B cell (primary cell): ENCODE results near the gene IGFALS. TPM values are rescaled to one million over a fixed set of nuclear protein-coding genes. Genes with fewer than 3 reads are reported as not detected.

ENCODE experiments used
- ATAC-seq: fragments of 200-7000 bp; cut with Tn5 transposase; one replicate; pipeline ENCODE4 v1.10.0; 2021; ENCODE audit warnings: low read depth, mild to moderate bottlenecking, moderate number of reproducible peaks, moderate library complexity
- CTCF ChIA-PET: fragments of 350-600 bp; sonication (Branson Sonifier 250); formaldehyde crosslinking; loops from one replicate; lab custom pipeline; 2021; ENCODE audit warnings: antibody characterized with exemption, inconsistent platforms; lab: Charles Lee
- POLR2A ChIA-PET: fragments of 350-600 bp; sonication (Branson Sonifier 250); formaldehyde crosslinking; loops from one replicate; lab custom pipeline; 2021; ENCODE audit warnings: antibody characterized with exemption; lab: Charles Lee
- DNase-seq: peaks from one replicate; pipeline ENCODE4 v3.0.0; 2013
- H2AFZ ChIP-seq: 2 replicates; pipeline ENCODE4 v1.6.1; 2012; ENCODE audit warnings: mild to moderate bottlenecking, low read depth, low read length; ENCODE audit not compliant: insufficient read depth, poor library complexity, severe bottlenecking
- H3K27ac ChIP-seq, 2 donors: 1 replicate in 1 of 2; 2 replicates in 1 of 2; pipeline ENCODE4 v1.5.1; 2012 to 2013; ENCODE audit warnings: low read length in 2 of 2, mild to moderate bottlenecking in 2 of 2, moderate library complexity in 1 of 2
- H3K27me3 ChIP-seq, 4 experiments: fragments of 200-600 bp in 1 of 4; sonication (generic) in 1 of 4; replicated peaks in 1 of 4; 1 replicate in 2 of 4; 2 replicates in 2 of 4; pipeline versions ENCODE4 v1.6.1 to v1.7.0; 2013 to 2016; ENCODE audit warnings: low read length in 3 of 4, mild to moderate bottlenecking in 2 of 4, mixed read lengths in 1 of 4, moderate library complexity in 1 of 4; ENCODE audit not compliant: insufficient read depth in 4 of 4, control insufficient read depth in 3 of 4; ENCODE audit errors: control extremely low read depth in 1 of 4
- H3K36me3 ChIP-seq, 2 experiments: replicated peaks in 1 of 2; 1 replicate in 1 of 2; 2 replicates in 1 of 2; pipeline versions ENCODE4 v1.6.1 to v1.7.1; 2013; ENCODE audit warnings: low read length in 1 of 2; ENCODE audit not compliant: insufficient read depth in 2 of 2, control insufficient read depth in 1 of 2; ENCODE audit errors: control extremely low read depth in 1 of 2, extremely low read depth in 1 of 2
- H3K4me1 ChIP-seq, 2 donors: fragments of 200-600 bp in 1 of 2; sonication (generic) in 1 of 2; 1 replicate in 1 of 2; 2 replicates in 1 of 2; pipeline versions ENCODE4 v1.5.1 to v1.6.1; 2013 to 2017; ENCODE audit warnings: low read length in 2 of 2; ENCODE audit not compliant: control insufficient read depth in 2 of 2, insufficient read depth in 2 of 2
- H3K4me2 ChIP-seq: replicated peaks from 2 replicates; pipeline ENCODE3; 2012; ENCODE audit warnings: mild to moderate bottlenecking, low read depth, low read length; ENCODE audit not compliant: poor library complexity, severe bottlenecking
- H3K4me3 ChIP-seq, 5 experiments: fragments of 200-600 bp in 1 of 5; sonication (generic) in 1 of 5; 1 replicate in 3 of 5; 2 replicates in 2 of 5; pipeline versions ENCODE4 v1.5.1 to v1.7.0; 2011 to 2016; ENCODE audit warnings: low read length in 4 of 5, mild to moderate bottlenecking in 4 of 5, low read depth in 2 of 5, control low read depth in 1 of 5, moderate library complexity in 1 of 5; ENCODE audit not compliant: insufficient read depth in 1 of 5; ENCODE audit errors: control extremely low read depth in 1 of 5, extremely low read depth in 1 of 5
- H3K79me2 ChIP-seq: fragments of 200-600 bp; sonication (generic); one replicate; pipeline ENCODE4 v1.6.0; 2016; ENCODE audit warnings: low read length; ENCODE audit not compliant: control insufficient read depth, insufficient read depth
- H3K9ac ChIP-seq: fragments of 200-600 bp; sonication (generic); 2 replicates; pipeline ENCODE4 v1.6.1; 2017; ENCODE audit warnings: mild to moderate bottlenecking, low read length, moderate library complexity
- H3K9me3 ChIP-seq, 3 donors: one replicate each; pipeline versions ENCODE4 v1.6.1 to v1.7.1; 2013; ENCODE audit warnings: low read length in 2 of 3; ENCODE audit not compliant: control insufficient read depth in 2 of 3, insufficient read depth in 1 of 3; ENCODE audit errors: control extremely low read depth in 1 of 3
- H4K20me1 ChIP-seq: 2 replicates; pipeline ENCODE4 v1.6.0; 2012; ENCODE audit warnings: mild to moderate bottlenecking, low read length; ENCODE audit not compliant: insufficient read depth, control insufficient read depth, poor library complexity, severe bottlenecking
- H3K27ac Mint-ChIP-seq: one replicate; pipeline ENCODE4 v1.8.0; 2021; ENCODE audit warnings: mixed read lengths
- H3K27me3 Mint-ChIP-seq: one replicate; pipeline ENCODE4 v1.8.0; 2021; ENCODE audit warnings: mixed read lengths
- H3K4me1 Mint-ChIP-seq: one replicate; pipeline ENCODE4 v1.8.0; 2021; ENCODE audit warnings: mixed read lengths
- H3K4me3 Mint-ChIP-seq: one replicate; pipeline ENCODE4 v1.8.0; 2021; ENCODE audit warnings: mixed read lengths
- H3K9me3 Mint-ChIP-seq: one replicate; pipeline ENCODE4 v1.8.0; 2022; ENCODE audit warnings: mixed read lengths; ENCODE audit not compliant: insufficient read depth
- CTCF ChIP-seq: fragments of 200-600 bp; IDR thresholded peaks from one replicate; pipeline ENCODE4 v1.8.0; 2022; ENCODE audit warnings: antibody characterized with exemption, mild to moderate bottlenecking
- EZH2 ChIP-seq: IDR thresholded peaks from 2 replicates; pipeline ENCODE4 v1.6.1; 2012; ENCODE audit warnings: borderline replicate concordance, low read depth, mild to moderate bottlenecking, moderate library complexity, low read length; ENCODE audit not compliant: insufficient read depth, poor library complexity, severe bottlenecking
- WGBS: methylation state at CpG from one replicate; pipeline ENCODE4 v1.1.5; 2013; ENCODE audit warnings: missing lambda C conversion rate; ENCODE audit not compliant: insufficient coverage; 5-methylcytosine and 5-hydroxymethylcytosine counted together
- intact Hi-C: fragments of 100-400 bp; cut with micrococcal nuclease; formaldehyde crosslinking; loops from one replicate; pipeline ENCODE4 v1.10.0; 2022
- polyA plus RNA-seq: library from polyadenylated mRNA; depleted of rRNA; stranded (reverse); fragments of >200 nt; gene quantifications from 2 replicates; pipeline ENCODE4 v1.2.3, GENCODE V29; 2012
- total RNA-seq, 2 donors: library from RNA; stranded (reverse); fragments of 120-200 nt in 1 of 2; gene quantifications; 1 replicate in 1 of 2; 2 replicates in 1 of 2; pipeline versions ENCODE4 v1.2.3 to v1.2.4, GENCODE V29; 2013 to 2022

Gene IGFALS
- total and polyA plus RNA-seq, 2 donors (not counting 1 experiment from before 2014, with no cell fraction given) = 0.49 TPM; not detected in 1

DNA sequence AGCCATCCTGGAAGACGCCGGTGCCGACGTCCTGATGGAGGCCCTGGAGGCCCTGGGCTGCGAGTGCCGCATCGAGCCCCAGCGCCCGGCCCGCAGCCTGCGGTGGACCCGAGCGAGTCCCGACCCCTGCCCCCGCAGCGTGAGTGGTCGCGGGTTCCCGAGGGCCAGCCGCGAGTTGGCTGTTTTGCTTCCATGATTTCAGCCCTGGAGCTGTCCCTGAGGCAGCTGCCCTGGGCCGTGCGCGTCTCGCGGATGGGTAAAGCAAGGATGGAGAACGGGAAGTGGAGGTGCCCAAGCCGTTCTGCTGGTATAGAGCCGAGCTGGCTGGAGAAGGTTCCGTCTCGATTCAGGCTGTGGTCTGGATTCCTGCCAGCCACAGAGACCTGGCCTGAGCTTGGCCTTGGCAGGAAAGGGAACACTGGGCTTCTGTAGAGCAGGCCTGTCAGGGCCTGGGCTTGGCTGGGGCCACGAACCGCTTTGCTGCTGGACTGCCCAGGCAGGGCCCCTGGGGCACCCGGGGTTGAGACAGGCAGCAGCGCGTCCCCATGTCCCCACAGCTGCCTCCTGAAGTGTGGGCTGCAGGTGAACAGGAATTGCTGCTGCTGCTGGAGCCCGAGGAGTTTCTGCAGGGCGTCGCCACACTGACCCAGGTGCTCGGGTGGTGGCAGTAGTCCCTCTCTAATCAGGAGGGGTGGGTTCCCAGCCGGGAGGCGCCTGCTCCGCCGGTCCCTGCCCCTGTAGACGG lies 19.6 kb downstream of the IGFALS start:
- Histone ChIP-seq H3K36me3 (peaks cover 0 to 23% of the 10 kb centered on the region in 2 experiments), H4K20me1 (peaks cover 67% of the 10 kb centered on the region), H3K4me1 (peaks cover 22 to 41% of the 10 kb centered on the region in 2 donors), H3K27ac (peak overlapping the region; percentile 22 to 90), H3K9ac (peak overlapping the region; percentile 84), H3K9me3 (no peaks in the 10 kb centered on the region), H3K27me3 (no peaks in the 10 kb centered on the region), H3K4me3 (peak overlapping the region; percentile 53 to 87 (median 82)), H3K79me2 (peaks cover 31% of the 10 kb centered on the region), H3K4me2 (peak overlapping the region; percentile 99), H2AFZ (peak overlapping the region; percentile 81)
- POLR2A ChIA-PET = interaction anchor here (1.0 to 4.4 kb wide), 3 partner anchors 9 to 69 kb away, joined by 3 to 27 read pairs (median 3); partner anchors contain the start of genes NUBP2 and SPSB3
- TF ChIP-seq EZH2 = no peak
- TF ChIP-seq CTCF = no peak
- Mint-ChIP-seq H3K27me3 (no peaks in the 10 kb centered on the region), H3K4me3 (peak overlapping the region; percentile 95), H3K27ac (peak overlapping the region; percentile 97), H3K4me1 (peaks cover 27% of the 10 kb centered on the region), H3K9me3 (no peaks in the 10 kb centered on the region)
- ATAC-seq (no peak), DNase-seq (no peak)
- intact Hi-C loops = loop anchor here (1.0 to 5.0 kb wide), 5 partner anchors 8 to 362 kb away; partner anchors contain the start of genes FAHD1, HAGH, MAPK8IP3 and NUBP2
- 10% methylated on average over 42 of the region's 45 CpGs for WGBS
- CTCF ChIA-PET = interaction anchor here (0.8 to 1.5 kb wide), 3 partner anchors 9 to 367 kb away, joined by 3 to 9 read pairs (median 3); partner anchors contain the start of genes NUBP2, RPS2 and SPSB3
